T47D (cell line): Measurements from ENCODE around the gene SVOP.
"Not testable (repeated sequence)": the region's sequence is repeated elsewhere in the genome, so short reads cannot be mapped to it uniquely, and the experiment has no call there.

Experiments
- DNase-seq, 2 experiments: peaks; one replicate each; pipeline versions ENCODE4 v3.0.0 to v3.0.0-alpha.2; 2011 to 2012; ENCODE audit warnings: low read depth in 1 of 2, low spot score in 1 of 2
- JUND ChIP-seq: IDR thresholded peaks from 2 replicates; pipeline ENCODE4 v1.6.1; 2012; ENCODE audit warnings: low read depth
- in situ Hi-C: cut with HindIII; loops from 2 replicates; pipeline ENCODE4 v1.10.0; 2016; ENCODE audit warnings: low sequenced_read_pairs, low pct_unique_long_range_greater_than_20kb

The SVOP gene

DNA sequence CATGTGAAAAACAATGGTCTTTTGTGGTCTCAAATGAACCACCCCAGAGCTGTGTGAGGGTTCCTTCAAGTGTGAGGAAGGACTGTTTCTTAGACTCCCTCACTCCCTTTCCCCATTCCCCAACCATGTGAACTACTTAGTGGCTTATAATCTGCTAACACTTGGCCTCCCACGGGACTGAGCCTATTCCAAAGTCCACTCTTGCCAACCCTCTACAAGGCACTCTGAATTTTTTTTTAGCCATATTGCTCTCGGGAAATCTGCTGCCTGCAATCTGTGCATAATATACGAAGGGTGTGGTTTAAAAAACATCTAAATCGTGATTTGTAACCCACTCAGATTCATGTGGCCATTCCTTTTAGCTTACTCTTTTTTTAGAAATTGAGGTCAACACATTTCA is 2.6 kb downstream of the SVOP start:
- DNase-seq: no peak
- TF ChIP-seq JUND: no peak
- in situ Hi-C loops: no loop called here

- DNase-seq: no peak
- no peak for TF ChIP-seq JUND
- in situ Hi-C loops: no loop called here
Observed at GRCh38 chr12:109016978-109017377, 3.9 kb downstream of the SVOP start.

DNA sequence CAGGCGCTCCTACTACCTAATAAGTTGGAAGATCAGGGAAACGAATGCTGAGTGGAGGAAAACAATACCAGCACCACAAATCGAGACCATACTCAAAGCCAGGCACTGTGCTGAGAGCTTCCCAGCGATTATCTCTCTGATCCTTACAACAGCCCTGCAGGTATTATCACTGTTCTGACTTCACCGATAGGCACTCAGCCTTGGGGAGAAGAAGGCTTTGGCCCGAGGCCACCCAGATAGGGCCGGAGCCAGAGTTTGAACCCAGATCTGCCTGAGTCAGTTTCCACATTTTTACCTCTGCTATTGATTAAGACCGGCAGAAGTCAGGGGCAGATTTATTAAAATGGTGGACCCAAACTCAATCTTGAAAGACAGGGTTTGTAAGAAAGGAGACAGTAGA is 4.9 kb downstream of the SVOP start:
- no peak for TF ChIP-seq JUND
- DNase-seq: no peak
- in situ Hi-C loops: no loop called here

GRCh38 chr12:109014984-109015765 is 5.7 kb downstream of the SVOP start:
- in situ Hi-C loops: no loop called here
- no peak for DNase-seq
- TF ChIP-seq JUND: no peak

DNA sequence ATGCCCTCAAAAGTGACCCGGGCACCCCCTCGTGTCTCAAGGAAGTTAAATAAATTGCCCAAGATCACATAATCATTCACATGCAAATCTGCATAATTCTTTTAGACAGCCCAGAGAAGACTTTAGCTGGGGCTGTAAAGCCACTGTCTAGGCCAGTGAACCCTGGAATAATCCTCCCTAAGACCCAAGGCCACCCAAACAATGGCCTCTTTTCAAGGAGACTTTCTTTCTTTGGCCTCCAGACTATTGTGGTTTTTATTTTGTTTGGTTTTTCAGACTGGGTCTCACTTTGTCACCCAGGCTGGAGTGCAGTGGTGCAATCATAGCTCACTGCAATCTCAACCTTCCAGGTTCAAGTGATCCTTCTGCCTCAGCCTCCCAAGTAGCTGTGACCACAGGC is 10.6 kb downstream of the SVOP start:
- TF ChIP-seq JUND: no peak

DNA sequence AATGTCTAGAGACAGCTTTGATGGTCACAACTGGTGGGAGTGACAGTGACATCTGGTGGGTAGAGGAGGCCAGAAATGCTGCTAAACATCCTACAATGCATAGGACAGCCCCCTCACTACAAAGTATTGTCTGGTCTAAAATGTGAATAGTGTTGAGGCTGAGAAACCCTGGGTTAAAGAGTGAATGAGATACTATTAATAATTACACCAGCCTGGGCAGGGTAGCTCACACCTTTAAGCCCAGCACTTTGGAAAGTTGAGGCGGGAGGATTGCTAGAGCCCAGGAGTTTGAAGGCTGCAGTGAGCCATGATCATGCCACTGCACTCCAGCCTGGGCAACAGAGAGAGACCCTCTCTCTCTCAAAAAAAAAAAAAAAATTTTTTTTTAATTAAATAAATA is 11.1 kb downstream of the SVOP start:
- in situ Hi-C loops: no loop called here
- no peak for DNase-seq
- TF ChIP-seq JUND: no peak

More for the DNA sequence above, 10.6 kb downstream of the SVOP start:
- no peak for DNase-seq
- in situ Hi-C loops: no loop called here

GRCh38 chr12:109004017-109004416 is 16.9 kb downstream of the SVOP start:
- TF ChIP-seq JUND: no peak
- DNase-seq: no peak
- in situ Hi-C loops: no loop called here

DNA sequence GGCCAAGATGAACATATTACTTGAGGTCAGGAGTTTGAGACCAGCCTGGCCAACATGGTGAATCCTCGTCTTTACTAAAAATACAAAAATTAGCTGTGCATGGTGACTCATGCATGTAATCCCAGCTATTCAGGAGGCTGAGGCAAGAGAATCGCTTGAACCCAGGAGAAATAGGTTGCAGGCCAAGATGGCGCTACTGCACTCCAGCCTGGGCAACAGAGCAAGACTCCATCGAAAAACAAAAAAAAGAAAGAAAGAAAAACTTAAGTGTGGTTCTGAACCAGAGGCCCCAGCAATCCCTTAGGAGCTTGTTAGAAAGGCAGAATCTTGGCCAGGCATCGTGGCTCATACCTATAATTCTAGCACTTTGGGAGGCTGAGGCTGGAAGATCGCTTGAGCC is 24.5 kb downstream of the SVOP start:
- in situ Hi-C loops: no loop called here
- no peak for TF ChIP-seq JUND
- DNase-seq: no peak

- peak in 1 of 2 experiments; percentile 27 for DNase-seq
- no peak for TF ChIP-seq JUND
- in situ Hi-C loops: no loop called here
Observed at GRCh38 chr12:108995370-108995992, 25.4 kb downstream of the SVOP start.

DNA sequence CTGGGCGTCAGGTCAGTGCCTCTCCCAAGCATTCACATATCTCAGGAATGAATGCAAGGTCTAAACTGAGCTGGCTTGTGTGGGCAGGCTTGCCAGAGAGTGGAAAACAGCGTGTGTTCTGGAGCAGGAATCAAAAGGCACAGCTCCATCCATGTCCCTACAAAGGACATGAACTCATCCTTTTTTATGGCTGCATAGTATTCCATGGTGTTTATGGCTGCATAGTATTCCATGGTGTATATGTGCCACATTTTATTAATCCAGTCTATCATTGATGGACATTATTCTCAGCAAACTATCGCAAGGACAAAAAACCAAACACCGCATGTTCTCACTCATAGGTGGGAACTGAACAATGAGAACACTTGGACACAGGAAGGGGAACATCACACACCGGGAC is 30.8 kb downstream of the SVOP start:
- in situ Hi-C loops: not testable (repeated sequence)

GRCh38 chr12:108989376-108989775 is 31.5 kb downstream of the SVOP start:
- TF ChIP-seq JUND: no peak
- in situ Hi-C loops: no loop called here
- DNase-seq: no peak

More for the DNA sequence above, 30.8 kb downstream of the SVOP start:
- not testable (repeated sequence) for DNase-seq

DNA sequence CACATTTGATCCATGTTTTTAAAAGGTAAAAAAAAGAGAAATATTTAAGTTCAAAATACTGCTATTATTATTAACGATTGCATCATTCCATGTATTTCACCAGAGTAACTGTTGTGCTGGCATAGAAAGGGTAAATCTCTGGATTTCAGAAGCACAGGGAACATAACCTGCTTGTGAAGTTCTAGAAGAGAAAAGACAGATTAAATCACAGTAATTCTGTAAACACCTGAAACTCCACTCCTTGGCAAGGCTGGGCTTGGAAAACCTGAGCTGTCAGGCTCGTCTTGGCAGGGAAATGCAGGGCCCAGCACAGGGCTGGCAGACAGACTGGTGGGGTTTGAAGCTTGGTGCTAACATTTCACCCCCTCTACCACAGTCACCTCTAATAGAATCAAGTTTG is 35.1 kb downstream of the SVOP start:
- in situ Hi-C loops: no loop called here

DNA sequence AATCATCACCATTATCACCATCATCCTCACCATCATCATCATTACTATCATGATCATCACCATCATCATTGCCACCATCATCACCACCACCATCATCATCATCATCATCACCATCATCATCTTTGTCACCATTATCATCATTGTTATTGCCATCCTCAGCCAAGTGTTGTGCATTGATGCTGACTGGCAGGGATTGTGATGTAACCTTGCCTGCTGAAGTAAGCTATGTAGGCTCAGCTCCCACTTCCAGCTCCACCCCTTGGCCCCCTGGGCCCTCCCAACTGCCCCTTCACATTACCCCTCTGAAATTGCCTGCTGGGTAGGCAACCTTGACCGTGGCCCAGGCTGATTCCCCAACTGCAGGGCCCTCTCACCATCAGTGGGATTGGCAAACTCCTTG is 37.6 kb downstream of the SVOP start:
- DNase-seq: no peak
- in situ Hi-C loops: no loop called here
- TF ChIP-seq JUND: no peak

More for the DNA sequence above, 35.1 kb downstream of the SVOP start:
- TF ChIP-seq JUND: peak; percentile 70; the same call in 1 of the 2 replicates
- peak; percentile 72 to 96 for DNase-seq
